ENCODE data around the gene RBFOX2.

Gene RBFOX2

DNA sequence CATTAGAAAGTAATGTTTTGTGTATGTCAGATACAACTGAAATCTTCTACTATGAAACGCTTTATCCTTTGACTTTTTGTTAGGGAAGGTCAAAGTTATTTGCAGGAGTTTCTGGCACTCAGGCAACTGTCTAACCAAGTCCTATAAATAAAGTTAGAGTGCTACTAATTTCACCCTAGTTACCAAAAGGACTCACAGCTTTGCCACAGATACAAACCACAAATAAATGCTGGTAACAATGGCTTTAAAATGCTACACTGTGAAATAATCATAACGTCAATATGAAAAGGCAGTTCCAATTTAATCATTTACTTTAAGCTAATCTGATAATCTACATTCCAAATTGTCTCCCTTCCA lies 124.3 kb downstream of the RBFOX2 start:
- Histone ChIP-seq H3K9me3 (ENCODE audit: control insufficient read depth, low read length) (no peaks in the 10 kb centered on the region), H3K4me1 (peaks cover 16% of the 10 kb centered on the region), H2AFZ (no peak overlapping the region), H3K4me2 (ENCODE audit: low read length) (peak overlapping the region; percentile 55), H3K27ac (peak overlapping the region; percentile 74), H3K36me3 (ENCODE audit: control insufficient read depth, insufficient read depth, low read length) (no peaks in the 10 kb centered on the region), H3K27me3 (ENCODE audit: control insufficient read depth, insufficient read depth, low read length) (no peaks in the 10 kb centered on the region), H3K79me2 (peaks cover 17% of the 10 kb centered on the region), H3K4me3 (ENCODE audit: low read depth, low read length) (peak overlapping the region; percentile 38), H3K9ac (no peak overlapping the region)
- TF ChIP-seq, protein P1, sequence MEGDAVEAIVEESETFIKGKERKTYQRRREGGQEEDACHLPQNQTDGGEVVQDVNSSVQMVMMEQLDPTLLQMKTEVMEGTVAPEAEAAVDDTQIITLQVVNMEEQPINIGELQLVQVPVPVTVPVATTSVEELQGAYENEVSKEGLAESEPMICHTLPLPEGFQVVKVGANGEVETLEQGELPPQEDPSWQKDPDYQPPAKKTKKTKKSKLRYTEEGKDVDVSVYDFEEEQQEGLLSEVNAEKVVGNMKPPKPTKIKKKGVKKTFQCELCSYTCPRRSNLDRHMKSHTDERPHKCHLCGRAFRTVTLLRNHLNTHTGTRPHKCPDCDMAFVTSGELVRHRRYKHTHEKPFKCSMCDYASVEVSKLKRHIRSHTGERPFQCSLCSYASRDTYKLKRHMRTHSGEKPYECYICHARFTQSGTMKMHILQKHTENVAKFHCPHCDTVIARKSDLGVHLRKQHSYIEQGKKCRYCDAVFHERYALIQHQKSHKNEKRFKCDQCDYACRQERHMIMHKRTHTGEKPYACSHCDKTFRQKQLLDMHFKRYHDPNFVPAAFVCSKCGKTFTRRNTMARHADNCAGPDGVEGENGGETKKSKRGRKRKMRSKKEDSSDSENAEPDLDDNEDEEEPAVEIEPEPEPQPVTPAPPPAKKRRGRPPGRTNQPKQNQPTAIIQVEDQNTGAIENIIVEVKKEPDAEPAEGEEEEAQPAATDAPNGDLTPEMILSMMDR (IDR thresholded peaks at IDR 0.05): no peak

DNA sequence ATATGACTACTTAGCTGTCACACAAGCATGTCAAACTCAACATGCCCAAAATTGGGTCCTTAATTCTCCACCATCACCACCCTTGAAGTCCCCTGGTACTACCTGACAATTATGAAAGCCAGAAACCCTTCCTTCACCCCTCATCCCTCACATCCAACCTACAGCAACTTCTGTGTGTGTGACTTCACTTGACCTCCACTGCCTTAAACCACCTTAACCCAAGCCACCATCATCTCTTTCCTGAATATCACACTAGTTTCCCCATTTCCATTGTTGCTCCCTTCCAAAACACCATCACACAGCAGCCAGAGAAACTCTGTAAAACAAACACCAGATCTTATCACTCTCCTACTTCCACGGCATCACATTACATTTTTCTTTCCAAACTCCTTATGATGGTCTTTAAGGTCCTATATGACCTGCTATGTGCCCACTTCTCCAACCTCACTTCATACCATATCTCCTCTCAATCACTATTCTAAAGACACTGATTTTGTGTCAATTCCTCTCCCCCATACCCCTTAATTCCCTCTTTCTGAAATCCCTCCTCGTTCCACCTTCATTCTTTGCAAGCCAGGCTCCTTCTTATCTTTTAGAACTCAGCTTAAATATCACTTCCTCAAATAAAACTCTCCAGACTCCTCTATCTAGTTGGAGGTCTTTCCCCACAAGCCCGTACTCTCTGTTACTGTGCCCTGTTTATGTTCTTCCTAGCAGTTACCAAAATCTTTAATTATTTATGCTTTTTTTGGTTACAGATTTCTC lies 124.9 kb downstream of the RBFOX2 start:
- TF ChIP-seq, protein P1 (IDR thresholded peaks at IDR 0.05): no peak
- peak overlapping the region; percentile 5 for H2AFZ ChIP-seq
- peak overlapping the region; percentile 55 for H3K4me2 ChIP-seq (ENCODE audit: low read length)
- H3K27ac ChIP-seq: peak overlapping the region; percentile 74
- peaks cover 16% of the 10 kb centered on the region for H3K4me1 ChIP-seq
- H3K79me2 ChIP-seq: peaks cover 17% of the 10 kb centered on the region
- H3K9me3 ChIP-seq (ENCODE audit: control insufficient read depth, low read length): no peaks in the 10 kb centered on the region
- H3K4me3 ChIP-seq (ENCODE audit: low read depth, low read length): peak overlapping the region; percentile 38
- no peaks in the 10 kb centered on the region for H3K27me3 ChIP-seq (ENCODE audit: control insufficient read depth, insufficient read depth, low read length)
- H3K9ac ChIP-seq: no peak overlapping the region
- H3K36me3 ChIP-seq (ENCODE audit: control insufficient read depth, insufficient read depth, low read length): no peaks in the 10 kb centered on the region

DNA sequence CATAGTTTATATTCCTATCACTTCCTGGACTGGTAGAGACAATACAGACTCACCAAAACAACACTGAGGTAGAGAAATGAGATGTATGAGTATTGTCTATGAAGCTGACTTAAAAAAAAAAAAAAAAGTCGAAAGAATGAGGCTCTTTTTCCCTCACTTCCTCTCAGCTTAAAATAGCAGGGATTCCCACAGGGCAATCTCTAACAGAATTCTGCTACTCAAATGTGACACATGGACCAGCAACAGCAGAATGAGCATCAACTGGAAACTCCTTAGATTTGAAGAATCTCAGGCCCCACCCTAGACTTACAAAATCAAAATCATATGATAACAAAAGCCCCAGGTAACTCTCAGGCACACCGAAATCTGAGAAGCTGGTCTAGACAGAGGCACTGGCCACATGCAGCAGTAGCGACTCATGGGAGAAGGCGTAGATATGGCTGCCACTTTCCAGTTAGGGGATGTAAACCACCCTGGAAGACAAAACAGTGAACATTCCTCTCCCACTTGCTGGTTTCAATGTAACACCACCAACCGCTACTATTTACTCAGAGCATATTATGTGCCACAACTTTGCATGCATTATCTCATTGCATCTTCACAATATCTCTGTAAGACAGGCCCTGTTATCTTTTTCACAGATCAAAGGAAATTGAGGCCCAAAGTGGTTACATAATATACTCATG lies 128.0 kb downstream of the RBFOX2 start:
- no peaks in the 10 kb centered on the region for H3K27me3 ChIP-seq (ENCODE audit: control insufficient read depth, insufficient read depth, low read length)
- H3K27ac ChIP-seq: peak overlapping the region; percentile 49
- TF ChIP-seq, protein P1 (IDR thresholded peaks at IDR 0.05): no peak
- no peak overlapping the region for H3K9ac ChIP-seq
- H3K4me3 ChIP-seq (ENCODE audit: low read depth, low read length): no peak overlapping the region
- H3K79me2 ChIP-seq: peaks cover 28% of the 10 kb centered on the region
- peaks cover 18% of the 10 kb centered on the region for H3K4me1 ChIP-seq
- peak overlapping the region; percentile 24 for H3K4me2 ChIP-seq (ENCODE audit: low read length)
- no peak overlapping the region for H2AFZ ChIP-seq
- H3K36me3 ChIP-seq (ENCODE audit: control insufficient read depth, insufficient read depth, low read length): no peaks in the 10 kb centered on the region
- no peaks in the 10 kb centered on the region for H3K9me3 ChIP-seq (ENCODE audit: control insufficient read depth, low read length)

DNA sequence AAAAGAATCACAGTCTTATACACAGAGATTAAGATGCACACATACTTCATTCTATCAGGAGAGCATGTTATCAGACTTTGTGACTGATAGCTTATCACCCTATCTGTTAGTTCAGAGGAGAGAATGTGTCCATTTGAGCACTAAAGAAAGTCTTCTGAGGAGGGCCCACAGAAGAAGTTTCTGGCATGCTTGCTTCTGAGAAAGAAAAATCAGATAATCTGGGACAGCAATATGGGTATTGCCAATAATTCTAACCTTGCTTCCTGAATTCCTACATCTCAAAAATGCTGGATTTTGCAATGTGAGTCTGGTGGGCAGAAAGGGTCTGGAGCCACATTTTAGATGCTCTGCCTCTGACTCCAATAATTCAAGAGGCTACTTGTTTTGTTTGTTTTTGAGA lies 128.9 kb downstream of the RBFOX2 start:
- TF ChIP-seq, protein P1 (IDR thresholded peaks at IDR 0.05): no peak

More for the DNA sequence above, 128.9 kb downstream of the RBFOX2 start:
- H3K4me3 ChIP-seq (ENCODE audit: low read depth, low read length): no peak overlapping the region
- no peak overlapping the region for H2AFZ ChIP-seq
- H3K27ac ChIP-seq: peak overlapping the region; percentile 49
- H3K79me2 ChIP-seq: peaks cover 29% of the 10 kb centered on the region
- H3K4me2 ChIP-seq (ENCODE audit: low read length): no peak overlapping the region
- H3K27me3 ChIP-seq (ENCODE audit: control insufficient read depth, insufficient read depth, low read length): no peaks in the 10 kb centered on the region
- H3K9ac ChIP-seq: no peak overlapping the region
- no peaks in the 10 kb centered on the region for H3K36me3 ChIP-seq (ENCODE audit: control insufficient read depth, insufficient read depth, low read length)
- peaks cover 21% of the 10 kb centered on the region for H3K4me1 ChIP-seq
- H3K9me3 ChIP-seq (ENCODE audit: control insufficient read depth, low read length): no peaks in the 10 kb centered on the region
